HG03575 (cell line): ENCODE data around the gene SLITRK5.

Experiments used
- ATAC-seq: cut with Tn5 transposase; IDR thresholded peaks from one replicate; pipeline ENCODE4 v1.9.1; 2021; ENCODE audit not compliant: unreplicated experiment, insufficient number of reproducible peaks, low FRiP score; ENCODE audit errors: extremely low read depth

The SLITRK5 gene

DNA sequence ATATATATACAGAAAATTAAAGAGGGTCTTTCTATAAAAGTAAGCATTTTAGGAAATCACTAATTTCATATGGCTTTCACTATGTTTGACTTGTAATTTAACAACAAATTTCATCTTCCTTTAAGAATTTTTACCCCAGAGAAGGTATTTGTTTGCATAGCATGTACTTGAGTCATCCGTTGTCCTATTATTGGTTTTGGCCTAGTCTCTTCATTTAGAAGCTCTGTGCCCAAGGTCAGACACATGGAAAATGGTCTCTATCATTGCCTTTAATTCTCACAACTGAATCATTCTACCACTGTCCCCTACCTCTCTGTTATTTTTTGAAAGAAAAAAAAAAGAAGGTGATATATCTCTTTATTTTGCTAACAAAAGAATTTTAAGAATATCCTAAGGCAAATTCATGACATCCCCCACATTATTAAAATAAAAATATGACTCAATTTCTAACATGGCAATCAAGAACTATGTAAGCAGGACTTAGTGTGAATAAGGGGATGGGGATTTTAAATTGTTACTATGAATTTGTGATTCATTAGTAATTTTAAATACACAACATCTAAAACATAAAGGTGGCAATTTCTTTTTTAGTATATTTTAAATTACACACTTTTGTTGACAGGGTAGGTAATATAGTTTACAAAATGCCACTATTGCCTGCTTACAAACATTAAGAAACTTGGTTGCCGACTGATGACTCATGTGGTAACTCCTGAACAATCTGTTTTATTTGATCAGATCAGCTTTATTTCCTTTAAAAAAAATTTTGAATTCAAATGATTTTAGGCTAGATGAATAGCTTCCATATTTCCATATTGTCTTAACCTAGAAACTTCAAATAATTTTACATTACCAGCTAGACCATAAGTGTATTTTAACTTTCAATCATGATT, 13.9 kb downstream of the SLITRK5 start:
- ATAC-seq: no peak

DNA sequence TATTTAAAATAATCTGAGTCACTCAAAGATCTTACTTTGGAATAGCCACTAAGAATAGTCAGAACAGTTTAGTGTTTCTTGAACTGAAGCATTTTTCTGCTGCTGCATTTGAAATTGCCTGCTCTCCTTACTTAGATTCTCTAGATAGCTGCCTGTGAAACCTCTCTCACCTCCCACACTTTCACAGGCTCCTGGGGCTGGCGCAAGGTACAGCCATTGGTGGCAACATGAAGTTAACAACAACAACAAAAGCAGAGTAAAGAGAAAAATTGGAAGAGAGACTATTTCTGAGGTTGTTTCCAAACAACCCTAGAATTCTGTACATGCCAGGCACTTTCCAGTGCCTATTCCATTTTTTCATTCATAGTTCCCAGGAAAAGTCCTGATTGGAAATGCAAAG, 25.3 kb downstream of the SLITRK5 start:
- ATAC-seq: no peak

DNA sequence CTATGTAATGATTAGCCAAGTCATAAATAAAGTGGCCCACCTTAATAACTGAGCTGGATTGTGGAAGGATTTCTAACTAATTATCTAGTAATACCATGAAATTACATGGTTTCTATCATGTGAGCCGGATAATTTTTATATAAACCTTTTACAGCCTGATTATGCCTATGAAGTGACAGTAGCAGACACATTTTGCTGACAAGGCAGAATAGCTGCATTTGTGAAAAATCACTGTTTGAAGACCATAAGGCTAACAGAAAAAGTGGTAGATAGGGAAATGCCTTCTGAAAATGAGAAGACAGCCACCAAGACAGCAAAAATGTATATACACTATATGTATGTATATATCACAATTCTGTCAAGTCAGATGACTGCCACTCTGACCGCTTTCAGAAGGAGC, 27.1 kb downstream of the SLITRK5 start:
- ATAC-seq: no peak

DNA sequence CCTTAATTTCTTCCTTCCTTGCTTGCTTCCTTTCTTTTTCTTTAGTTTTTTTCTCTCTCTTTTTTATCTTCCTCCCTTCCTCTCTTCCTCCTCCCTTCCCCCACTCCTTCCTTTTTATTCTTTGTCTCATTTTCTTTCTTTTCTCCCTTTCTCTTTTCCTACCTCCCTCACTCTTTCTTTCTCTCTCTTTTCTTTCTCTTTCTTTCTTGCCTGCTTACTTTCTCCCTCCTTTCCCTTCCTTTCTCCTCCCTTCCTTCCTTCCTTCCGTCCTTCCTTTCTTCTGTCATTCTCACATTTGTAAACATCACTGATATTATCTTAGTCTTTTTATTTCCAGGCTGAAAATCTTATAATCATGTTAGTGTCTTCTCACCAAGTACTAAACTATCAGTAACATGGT, 38.8 kb downstream of the SLITRK5 start:
- ATAC-seq: no peak

DNA sequence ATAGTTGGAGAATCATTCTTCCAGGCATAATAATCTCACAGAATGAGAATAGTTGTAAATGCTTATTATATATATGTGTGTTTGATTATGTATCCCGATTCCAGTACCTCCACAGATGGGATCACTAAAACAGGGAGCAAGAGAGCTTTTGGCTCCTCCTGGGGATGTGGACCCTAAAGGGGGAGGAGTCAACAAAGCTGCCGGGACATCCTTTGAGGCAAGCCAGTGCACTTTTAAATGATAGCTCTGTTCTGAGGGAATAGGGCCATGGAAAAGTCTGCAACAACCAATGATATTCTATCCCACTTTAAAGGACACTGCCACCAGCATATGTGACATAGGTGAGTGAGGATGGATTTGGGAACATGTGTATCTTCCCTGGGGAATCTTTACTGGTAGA, 40.8 kb downstream of the SLITRK5 start:
- ATAC-seq: no peak
